NT2/D1 (cell line): ENCODE results near the gene PEAK1.

Experiments used
- YY1 ChIP-seq: IDR thresholded peaks from 2 replicates; pipeline ENCODE4 v1.6.1; 2011; ENCODE audit not compliant: insufficient read length, insufficient read depth
- ZNF274 ChIP-seq: IDR thresholded peaks from 2 replicates; pipeline ENCODE4 v1.6.1; 2011; ENCODE audit warnings: mild to moderate bottlenecking, low read depth, low read length

DNA sequence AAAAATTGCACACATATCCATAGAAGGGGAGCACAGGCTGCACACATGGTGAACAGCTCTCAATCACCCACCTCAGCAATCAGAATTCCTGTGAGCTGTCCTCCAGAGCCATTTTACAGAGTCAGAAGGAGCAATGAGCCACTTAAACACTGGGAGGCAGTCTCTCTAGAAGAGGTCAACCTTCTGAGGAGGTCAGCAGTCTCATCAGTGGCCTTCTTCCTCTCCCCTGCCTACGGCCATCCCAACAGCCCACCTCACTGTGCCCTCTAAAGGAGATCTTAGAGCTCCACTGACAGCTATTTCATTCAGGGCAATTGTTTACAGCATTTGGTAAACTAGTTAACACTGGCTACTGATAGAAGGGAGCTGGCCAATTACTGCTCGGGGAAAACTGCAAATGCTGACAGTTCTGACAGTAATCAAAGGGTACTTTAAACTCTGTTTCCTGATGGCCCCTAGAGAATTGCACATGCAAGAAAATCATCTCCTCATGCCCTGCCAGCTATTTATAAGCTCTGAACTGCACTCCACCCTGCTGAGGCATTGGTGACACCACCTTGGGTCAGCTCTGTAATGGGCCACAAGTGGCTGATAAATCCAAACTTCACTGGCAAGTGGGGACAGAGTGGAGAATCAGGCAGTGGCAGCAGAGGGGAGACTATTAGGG is 306.9 kb downstream of the PEAK1 start:
- TF ChIP-seq ZNF274, result no peak
- no peak for TF ChIP-seq YY1
